Caki2 (cell line): Measurements from ENCODE around the gene CCDC138. TPM values are rescaled to one million over a fixed set of nuclear protein-coding genes. Genes with fewer than 3 reads are reported as not detected.

Experiments used
- DNase-seq: peaks from one replicate; pipeline ENCODE4 v3.0.0-alpha.2; 2015; ENCODE audit warnings: low read depth
- in situ Hi-C: cut with HindIII; loops from 2 replicates; pipeline ENCODE4 v1.10.0; 2016; ENCODE audit warnings: low sequenced_read_pairs, low pct_unique_long_range_greater_than_20kb, mixed read lengths
- total RNA-seq: library from RNA; depleted of rRNA; stranded (reverse); fragments of >200 nt; shearing (Covaris generic); gene quantifications from 2 replicates; pipeline ENCODE4 v1.2.3, GENCODE V29; 2014; ENCODE audit warnings: low replicate concordance

The CCDC138 gene
- total RNA-seq, 1 experiment from 2014 or later = 11.8 TPM

DNA sequence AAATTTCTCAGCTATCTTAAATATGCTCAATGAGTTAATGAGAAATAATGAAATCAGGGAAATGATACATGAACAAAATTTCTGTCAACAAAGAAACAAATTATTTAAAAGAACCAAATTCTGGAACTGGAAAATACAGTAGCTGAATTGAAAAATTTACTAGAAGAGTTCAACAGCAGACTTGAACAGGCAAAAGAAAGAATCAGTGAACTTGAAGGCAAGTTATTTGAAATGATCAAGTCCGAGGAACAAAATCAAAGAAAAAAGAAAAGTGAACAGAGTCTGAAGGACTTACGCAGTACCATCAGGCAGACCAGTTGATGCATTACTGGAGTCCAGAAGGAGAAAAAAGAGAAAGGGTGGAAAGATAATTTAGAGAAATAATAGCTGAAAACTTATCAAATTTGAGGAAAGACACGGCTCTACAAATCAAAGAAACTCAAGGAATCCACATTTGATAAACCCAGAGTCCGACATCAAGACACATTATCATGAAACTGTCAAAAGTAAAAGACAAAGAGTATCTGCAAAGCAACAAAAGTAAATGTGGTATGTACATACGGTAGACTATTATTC lies 83.6 kb downstream of the CCDC138 start:
- in situ Hi-C loops = no loop called here
- DNase-seq = peak; percentile 21

DNA sequence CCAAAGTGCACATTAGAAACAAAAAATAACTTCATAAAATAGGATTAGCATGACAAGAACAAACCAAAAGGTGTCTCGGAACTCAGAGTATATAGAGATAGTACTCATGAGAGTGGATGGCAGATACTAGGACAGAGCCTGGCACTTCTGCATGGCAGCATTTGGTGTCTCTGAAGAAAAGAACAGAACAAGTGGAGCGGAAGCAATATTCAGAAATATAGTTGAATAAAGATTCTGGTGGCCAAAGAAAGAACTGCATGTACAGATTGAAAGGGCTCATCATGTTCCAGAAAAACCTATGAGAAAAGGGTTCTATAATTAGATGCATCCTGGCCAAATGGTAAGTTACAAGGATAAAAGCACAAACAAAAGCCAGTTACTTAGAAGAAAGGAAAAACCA lies 90.9 kb downstream of the CCDC138 start:
- in situ Hi-C loops = no loop called here
- no peak for DNase-seq

DNA sequence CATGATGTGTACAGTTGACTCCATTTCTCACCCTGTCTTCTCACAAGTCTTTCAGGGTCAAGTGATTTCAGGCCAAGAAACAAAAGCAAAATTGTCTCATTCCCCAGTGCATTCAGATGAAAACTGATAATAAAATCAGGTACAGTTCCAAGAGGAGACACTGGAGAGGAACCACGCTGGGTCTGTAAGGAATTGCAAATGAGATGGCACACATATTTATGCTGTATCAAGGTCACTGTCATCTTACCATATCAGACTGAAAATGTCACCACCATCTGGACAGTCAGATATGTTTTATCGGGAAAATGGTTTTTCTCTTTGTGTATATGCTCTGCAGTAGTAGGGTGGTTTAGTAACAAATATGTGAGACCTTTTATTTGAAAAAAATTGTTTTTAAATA lies 91.7 kb downstream of the CCDC138 start:
- in situ Hi-C loops = no loop called here
- DNase-seq = no peak

DNA sequence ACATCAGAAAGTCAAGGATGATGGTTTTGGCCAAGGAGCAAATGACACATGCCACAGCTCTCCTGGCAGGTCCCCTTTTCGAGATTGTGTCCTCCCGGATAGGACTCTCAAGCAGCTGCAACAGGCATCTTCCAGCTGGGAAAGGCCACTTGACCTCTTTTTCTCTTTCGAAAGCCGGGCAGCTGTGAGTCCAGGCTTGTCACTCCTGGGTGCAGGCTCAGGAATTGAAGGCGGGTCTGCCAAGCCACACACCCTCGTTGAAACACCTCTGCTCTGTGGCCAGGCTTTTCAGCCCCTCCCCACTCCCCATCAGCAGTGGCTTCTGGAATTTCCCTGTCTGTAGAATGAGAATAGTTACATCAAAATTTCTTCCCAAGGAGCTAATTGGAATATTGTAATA lies 98.0 kb downstream of the CCDC138 start:
- DNase-seq = no peak
- in situ Hi-C loops = no loop called here

DNA sequence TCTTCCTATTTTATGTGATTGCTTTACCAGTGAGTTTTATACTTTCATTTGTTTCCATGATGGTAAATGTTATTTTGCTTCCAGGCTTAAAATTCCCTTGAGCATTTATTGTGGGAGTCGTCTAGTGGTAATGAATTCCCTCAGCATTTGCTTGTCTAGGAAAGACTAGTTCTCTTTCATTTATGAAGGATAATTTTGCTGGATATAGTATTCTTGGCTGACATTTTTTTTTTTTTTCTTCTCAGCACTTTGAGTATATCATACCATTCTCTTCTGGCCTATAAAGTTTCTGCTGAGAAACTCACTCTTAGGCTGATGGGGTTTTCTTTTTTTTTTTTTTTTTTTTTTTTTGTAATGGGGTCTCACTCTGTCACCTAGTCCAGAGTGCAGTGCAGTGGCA lies 103.3 kb downstream of the CCDC138 start:
- in situ Hi-C loops = no loop called here
- DNase-seq = no peak

DNA sequence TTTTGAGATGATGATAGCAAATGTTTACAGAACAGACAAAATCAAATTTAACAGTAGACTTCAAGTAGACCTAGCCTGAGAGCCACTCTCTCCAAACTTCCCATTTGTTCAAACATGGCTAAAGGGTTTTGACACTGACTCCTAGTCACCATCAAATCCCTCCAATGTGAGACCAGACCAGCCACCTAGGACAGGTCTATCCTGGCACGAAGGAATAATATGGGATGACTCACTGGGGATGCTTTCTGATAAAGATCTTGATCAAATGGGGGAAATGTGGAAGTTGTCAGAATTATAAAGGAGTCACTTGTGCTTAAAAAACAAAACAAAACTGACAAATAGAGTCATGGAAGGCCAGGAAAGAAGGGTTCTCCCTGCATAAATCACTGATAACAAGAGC lies 106.7 kb downstream of the CCDC138 start:
- no peak for DNase-seq

DNA sequence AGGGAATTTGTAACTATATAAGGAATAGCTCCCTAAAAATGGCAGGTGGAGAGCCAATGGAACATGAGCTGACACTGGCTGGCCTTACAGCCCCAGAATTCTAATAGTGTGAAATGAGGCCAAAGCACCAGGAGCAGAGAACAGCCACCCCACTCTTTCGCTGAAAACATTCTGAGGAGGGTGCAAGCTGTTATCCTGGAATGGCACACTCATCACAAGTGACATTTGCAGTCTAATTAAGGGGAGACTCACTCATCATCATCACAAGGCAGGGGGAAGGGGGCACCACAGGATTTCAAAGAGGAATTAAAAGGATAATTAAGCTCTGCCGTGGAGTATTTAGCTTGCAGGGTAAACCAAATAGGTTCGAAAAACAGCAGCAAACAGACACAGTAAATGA lies 108.2 kb downstream of the CCDC138 start:
- no peak for DNase-seq
- in situ Hi-C loops = no loop called here

More for the DNA sequence above, 106.7 kb downstream of the CCDC138 start:
- in situ Hi-C loops = no loop called here

DNA sequence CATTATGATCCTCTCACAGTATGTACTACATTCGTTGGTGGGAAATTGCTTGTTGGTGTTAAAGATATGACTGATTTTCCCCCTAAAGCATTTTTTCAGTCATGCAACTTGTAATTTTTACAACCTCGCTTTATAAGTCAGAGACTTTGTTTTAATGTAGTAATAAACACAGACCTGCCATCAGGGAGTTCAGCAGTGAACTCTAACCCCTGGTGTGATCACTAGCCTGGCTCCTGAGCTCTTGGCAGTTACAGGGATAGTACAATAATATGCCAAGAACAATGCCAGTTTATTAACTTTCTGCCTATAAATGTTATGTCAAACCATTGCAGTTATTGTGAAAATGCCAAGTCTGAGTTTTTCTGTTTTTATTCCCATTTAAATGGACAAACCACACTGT lies 108.6 kb downstream of the CCDC138 start:
- no peak for DNase-seq
- in situ Hi-C loops = no loop called here

DNA sequence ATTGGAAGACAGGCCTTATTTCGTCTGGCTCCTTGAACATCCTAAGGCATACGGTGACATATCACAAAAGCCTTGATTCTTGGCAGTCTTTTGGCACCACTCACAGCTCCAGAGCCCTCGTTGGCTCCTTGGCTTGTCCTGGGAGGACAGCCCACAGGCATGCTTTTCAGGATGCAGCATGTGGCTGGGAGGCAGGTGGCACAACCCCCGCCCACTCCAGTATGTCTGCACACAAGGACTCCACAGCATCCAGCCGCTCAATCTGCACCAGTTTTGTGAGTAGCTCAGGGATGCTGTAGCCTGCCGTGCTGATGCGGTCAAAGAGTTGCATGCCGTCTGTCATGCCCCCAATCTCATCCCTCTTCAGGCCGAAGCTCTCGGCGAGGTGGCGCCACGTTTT lies 110.2 kb downstream of the CCDC138 start:
- in situ Hi-C loops = no loop called here
- no peak for DNase-seq

DNA sequence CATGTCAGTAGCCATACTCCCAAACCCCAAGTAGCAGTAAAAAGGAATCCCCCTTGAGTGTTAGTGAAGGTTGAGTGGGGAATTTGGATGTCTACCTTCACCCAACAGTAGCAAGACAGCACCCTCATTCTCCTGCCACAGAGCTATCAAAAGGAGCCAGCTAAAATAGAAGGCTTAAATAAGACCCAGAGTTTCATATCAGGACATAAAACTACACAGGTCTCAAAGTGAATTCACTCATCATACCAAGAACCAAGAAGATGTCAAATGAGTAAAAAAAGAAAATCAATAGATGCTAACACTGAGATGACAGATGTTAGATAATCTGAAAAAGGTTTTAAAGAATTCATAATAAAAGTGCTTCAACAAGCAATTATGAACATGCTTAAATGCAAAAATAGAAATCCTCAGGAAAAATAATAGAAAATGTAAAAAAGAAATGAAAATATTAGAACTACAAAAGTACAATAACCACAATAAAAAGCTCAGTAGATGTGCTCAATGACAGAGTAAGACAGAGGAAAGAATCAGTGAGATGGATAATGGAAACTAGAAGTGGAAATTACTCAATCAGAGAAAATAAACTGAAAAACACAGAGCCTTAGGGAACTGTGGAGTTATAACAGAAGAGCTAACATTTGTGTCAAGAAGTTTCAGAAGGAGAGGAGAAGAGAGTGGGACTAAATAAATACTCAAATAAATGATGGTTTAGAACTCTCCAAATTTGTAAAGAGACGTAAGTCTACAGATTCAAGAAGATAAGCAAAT lies 111.9 kb downstream of the CCDC138 start:
- in situ Hi-C loops = no loop called here
- DNase-seq = no peak

DNA sequence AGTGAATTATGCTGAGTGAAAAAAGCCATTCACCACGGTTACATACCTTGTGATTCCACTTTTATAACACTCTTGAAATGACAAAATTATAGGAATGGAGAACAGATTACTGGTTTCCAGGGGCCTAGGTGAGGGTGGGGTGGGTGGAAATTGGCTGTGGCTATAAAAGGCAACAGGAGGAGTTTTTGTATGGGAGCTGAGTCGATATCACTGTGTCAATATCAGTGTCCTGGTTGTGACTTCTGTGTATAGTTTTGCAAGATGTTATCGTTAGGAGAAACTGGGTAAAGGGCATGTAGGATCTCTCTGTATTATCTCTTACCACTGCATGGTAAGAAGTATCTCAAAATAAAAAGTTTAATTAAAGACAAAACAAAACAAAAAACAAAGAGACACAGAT lies 118.1 kb downstream of the CCDC138 start:
- no peak for DNase-seq
- in situ Hi-C loops = no loop called here

DNA sequence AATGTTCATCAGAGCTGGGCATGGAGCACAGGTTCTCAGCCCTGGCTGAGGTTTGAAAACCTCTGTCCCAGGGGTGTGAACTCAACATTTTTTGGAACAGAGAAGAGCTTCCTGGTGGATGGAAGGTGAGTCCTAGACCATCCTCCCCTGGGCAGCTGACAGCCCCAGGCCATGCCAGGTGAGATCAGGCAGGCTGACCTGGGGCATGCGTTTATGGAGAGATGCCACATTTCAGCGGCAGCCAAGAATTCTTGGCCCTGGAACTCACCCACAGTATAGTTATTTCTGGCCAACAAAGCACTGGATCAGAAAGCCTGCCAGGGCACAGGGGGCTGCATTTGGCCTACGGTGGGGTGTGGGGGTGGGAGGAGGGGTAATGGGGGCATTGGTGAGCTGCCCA lies 118.6 kb downstream of the CCDC138 start:
- DNase-seq = no peak
- in situ Hi-C loops = no loop called here

DNA sequence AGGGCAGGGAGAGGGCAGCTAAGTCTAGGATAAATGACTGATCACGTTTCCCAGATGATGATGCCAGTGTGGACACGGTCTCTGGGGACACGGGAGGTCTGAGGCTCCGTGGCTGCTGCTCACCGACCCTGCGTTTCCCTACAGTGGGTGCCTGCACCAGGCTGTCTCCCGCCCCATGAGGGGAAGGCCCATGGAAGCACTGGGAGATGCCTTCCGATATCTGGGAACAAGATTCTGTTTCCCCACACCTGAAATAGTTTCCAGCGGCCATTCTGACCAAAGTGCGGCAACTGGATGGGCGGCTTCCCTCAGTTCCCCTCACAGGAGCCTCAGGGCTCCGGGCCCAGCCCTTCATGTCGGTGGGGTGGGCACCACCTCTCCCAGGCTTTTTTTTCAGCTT lies 119.3 kb downstream of the CCDC138 start:
- in situ Hi-C loops = no loop called here
- no peak for DNase-seq

DNA sequence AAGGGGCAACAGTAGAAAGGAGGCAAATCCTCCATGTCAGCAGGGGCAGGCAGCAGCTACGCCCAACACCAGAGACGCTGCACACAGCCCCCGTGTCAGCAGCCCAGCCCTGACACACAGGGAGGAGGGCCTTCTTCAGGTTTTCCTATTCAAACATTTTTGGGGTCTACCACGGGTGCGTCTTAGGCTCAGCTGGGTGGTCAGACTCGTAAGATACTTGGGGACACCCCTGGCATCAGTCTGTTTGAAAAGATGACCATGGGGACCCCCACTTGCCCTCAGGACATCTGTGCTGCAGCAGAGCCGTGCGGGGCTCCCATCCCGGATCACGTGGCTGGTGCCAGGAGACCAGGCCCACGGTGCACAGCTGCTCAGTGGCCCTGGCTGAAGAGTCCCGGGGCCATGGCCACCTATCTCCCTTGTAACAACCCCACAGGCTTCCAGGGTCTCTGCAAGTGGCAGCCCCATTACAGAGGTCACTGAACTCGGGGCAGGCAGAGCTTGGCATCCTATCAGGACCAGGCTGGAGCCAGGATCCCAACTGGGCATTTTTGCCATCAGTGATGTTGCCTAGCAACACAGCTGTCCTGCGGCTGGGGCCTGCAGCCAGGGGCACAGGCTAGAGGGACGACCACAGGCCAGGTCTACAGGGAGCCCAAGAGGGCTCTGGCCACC lies 120.0 kb downstream of the CCDC138 start:
- no peak for DNase-seq
- in situ Hi-C loops = no loop called here

DNA sequence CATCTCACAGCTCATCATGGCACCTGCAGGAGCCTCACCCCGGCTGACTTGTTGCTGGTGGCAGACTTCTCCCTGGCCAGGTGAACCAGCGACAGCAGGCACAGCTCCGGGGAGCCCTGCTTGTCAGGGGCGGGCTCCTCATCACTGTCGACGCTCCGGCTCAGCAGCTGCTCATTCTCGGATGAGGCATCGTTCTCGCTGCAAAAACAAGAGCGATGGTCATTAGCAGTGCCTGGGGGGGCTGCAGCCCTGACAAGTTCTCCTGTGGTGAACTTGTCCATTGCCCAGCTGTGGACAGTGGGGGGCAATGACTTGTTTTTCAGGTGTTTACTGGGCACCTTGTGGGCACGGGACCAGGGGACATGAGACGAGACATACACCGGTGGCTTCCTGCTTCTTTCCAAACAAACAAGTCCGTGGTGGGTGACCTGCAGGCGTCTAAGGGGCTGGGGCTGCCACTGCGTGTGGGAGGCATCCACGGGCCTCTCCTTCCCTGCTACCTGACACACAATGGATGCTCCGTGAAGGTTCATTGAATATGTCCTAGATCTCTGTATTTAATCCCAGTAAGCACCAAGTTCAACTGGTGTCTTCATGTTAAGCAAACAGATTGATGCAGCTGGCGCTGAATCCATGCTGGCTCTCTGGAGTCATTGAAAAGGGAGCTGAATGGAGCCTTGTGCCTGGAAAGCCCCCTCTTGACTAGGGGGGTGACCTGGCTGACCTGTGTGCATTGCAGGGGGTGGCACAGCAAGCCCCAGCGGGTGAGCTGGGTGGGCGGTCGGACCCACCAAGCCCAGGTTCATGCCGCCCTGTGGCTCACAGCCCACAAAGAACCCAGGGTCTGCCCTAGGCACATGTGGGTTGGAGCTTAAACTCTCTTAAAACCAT lies 121.5 kb downstream of the CCDC138 start:
- in situ Hi-C loops = no loop called here
- no peak for DNase-seq

DNA sequence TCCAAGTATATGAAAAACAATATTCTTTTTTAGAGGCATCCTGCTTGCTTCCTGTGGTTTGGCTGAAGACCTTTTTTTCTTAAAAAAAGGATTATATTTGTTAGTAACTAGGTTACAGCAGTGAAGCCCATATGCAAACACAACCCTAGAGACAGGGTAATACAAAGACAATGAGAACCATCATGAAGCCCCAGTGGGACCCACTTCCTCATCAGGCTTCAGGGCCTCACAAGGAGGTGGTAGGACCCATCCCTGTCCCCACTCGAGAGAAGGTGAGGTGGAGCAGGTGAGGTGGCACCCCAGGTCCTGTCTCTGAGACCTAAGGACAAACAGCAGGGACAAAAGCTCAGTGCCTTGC lies 122.1 kb downstream of the CCDC138 start:
- no peak for DNase-seq

DNA sequence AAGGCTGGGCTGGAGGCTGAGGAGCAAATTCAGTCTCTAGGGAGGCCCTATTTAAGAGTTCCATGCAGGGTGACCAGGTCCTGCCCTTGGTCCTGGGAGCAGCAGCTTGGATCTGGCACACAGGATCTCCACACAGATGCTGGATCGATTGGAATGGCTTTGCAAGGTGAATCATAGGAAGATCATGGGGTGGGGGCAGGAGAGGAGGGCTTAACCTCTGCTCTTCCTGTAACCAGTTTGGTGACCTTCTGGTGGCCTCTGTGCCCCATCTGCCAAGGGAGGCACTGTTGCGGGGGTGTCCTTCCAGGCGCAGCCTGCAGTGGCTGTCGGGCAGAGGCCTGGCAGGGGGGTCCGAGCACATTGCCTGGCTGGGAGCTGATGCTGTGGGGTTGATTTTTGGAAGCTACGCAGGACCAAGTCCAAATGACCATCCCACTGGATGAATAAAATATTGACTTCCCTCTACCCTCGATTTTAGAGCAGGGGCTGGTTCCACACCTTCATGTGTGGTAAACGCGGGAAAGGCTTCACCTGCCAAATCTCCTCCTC lies 122.8 kb downstream of the CCDC138 start:
- in situ Hi-C loops = no loop called here

More for the DNA sequence above, 122.1 kb downstream of the CCDC138 start:
- in situ Hi-C loops = no loop called here

DNA sequence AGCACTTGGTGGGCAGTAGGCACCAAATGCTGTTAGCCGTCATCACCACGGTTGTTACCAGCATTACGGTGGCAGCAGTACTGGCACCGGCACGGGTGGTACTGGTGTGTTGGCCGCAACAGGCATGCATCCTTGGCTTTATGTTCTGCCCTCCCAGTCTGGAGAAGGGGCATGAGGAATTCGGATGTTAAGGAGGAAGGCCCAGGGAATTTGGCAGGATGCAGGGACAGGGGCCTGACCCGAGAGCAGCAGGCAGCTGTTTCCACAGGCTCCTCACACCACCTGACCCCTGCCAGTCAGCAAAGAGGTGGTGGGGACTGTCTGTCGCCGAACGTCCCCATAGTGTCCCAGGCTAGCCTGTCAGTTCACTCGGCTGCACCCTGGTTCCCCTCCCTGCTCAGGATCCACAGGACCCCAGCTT lies 123.5 kb downstream of the CCDC138 start:
- DNase-seq = no peak
- in situ Hi-C loops = no loop called here

More for the DNA sequence above, 122.8 kb downstream of the CCDC138 start:
- no peak for DNase-seq
